ENCODE measurements around the gene SKOR1.

DNA sequence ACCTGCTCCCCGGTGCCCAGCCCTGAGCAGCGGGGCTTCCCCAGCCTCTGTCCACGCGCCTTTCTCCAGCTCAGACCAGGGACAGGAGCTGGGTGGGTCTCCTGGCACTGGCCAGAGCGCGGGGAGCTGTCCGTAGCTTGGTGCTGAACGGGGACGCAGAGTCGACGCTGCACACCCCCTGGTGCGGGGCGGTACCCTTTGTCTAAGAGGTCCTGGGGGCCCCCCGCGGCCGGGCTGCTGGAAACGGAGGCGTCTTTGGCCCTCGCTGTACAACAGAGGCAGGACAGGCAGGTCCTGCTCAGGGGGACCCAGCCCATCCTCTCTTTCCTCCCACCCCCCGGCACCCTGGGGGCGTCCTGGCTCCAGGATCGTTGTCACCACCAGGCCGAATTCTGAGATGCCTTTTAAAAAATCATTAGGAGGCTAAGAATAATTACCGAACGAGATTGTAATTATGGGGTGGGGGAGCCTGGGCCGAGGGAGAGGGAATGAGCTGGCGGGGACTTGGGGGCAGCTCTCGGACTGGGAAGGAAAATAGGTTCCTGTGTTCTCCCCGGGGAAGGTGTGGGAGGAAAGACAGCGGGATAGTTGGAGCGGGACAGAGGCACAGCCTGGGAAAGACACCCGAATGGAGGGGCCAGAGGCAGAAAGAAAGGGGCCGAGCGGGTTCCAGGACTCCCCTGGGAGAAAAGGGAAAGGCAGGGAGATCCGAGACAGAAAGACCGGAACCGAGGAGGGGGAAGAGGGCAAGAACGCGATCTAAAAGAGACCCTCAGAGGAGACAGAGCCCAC lies 4.1 kb upstream of the SKOR1 start:
- TF ChIP-seq, protein P1, sequence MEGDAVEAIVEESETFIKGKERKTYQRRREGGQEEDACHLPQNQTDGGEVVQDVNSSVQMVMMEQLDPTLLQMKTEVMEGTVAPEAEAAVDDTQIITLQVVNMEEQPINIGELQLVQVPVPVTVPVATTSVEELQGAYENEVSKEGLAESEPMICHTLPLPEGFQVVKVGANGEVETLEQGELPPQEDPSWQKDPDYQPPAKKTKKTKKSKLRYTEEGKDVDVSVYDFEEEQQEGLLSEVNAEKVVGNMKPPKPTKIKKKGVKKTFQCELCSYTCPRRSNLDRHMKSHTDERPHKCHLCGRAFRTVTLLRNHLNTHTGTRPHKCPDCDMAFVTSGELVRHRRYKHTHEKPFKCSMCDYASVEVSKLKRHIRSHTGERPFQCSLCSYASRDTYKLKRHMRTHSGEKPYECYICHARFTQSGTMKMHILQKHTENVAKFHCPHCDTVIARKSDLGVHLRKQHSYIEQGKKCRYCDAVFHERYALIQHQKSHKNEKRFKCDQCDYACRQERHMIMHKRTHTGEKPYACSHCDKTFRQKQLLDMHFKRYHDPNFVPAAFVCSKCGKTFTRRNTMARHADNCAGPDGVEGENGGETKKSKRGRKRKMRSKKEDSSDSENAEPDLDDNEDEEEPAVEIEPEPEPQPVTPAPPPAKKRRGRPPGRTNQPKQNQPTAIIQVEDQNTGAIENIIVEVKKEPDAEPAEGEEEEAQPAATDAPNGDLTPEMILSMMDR (IDR thresholded peaks at IDR 0.05), result no peak
- TF ChIP-seq SMAD3 (CRISPR knock-in tag; IDR thresholded peaks at IDR 0.05; ENCODE audit: borderline replicate concordance) (no peak), NR3C1 (CRISPR knock-in tag; conservative IDR thresholded peaks at IDR 0.05; ENCODE audit: low read depth) (no peak), IRF2 (CRISPR knock-in tag; IDR thresholded peaks at IDR 0.05; ENCODE audit: borderline replicate concordance, low read depth) (no peak), NR2C2 (CRISPR knock-in tag; IDR thresholded peaks at IDR 0.05) (no peak), FOXJ3 (CRISPR knock-in tag; IDR thresholded peaks at IDR 0.05; ENCODE audit: borderline replicate concordance) (no peak)
- TF ChIP-seq, protein P2, sequence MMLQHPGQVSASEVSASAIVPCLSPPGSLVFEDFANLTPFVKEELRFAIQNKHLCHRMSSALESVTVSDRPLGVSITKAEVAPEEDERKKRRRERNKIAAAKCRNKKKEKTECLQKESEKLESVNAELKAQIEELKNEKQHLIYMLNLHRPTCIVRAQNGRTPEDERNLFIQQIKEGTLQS (CRISPR knock-in tag; conservative IDR thresholded peaks at IDR 0.05), result no peak
- TF ChIP-seq, protein P3, sequence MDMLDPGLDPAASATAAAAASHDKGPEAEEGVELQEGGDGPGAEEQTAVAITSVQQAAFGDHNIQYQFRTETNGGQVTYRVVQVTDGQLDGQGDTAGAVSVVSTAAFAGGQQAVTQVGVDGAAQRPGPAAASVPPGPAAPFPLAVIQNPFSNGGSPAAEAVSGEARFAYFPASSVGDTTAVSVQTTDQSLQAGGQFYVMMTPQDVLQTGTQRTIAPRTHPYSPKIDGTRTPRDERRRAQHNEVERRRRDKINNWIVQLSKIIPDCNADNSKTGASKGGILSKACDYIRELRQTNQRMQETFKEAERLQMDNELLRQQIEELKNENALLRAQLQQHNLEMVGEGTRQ (CRISPR knock-in tag; IDR thresholded peaks at IDR 0.05), result no peak

Data from WTC11 (cell line).